NOMO-1 treated with DMSO at 0.1 percent for 48 hours (cell line): ENCODE data around the gene RB1.
"Not testable (repeated sequence)": the region's sequence is repeated elsewhere in the genome, so short reads cannot be mapped to it uniquely, and the experiment has no call there.

ENCODE experiments used
- DNase-seq: peaks from one replicate; lab custom pipeline; 2025; ENCODE audit not compliant: unreplicated experiment; lab: John Stamatoyannopoulos, UW

The RB1 gene

DNA sequence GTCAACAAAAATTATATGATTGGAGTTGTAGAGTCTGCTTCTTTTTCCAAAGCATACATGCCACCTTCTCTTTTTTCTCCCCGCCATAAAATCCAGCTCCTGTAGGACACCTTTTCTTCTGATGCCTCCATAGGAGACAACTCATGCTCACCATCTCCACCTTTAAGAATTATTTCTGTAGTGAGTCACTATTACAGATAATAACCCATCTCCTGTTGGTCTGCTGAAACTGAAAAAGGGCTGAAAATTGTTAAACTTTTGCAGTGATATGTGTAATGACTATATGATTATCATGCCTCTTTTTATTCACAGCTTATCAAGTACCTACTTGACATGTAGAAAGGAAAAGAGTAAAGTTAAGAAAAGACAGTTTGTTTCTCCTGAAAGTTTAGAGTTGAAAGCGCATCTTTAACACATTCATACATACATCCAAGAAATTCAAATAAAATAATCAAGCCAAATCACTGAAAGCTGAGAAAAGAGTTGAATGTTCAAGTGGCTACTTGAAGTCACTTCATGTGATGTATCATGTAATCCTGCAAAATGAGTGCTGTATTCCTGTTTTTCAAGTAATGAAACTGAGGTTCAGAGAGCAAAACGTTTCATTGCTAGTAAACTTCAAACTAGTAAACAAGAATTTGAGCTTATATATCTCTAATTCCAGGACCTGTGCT, 144.9 kb downstream of the RB1 start:
- no peak for DNase-seq

GRCh38 chr13:48448959-48449614, 145.5 kb downstream of the RB1 start:
- DNase-seq, result peak; percentile 74

GRCh38 chr13:48449656-48450055, 146.1 kb downstream of the RB1 start:
- DNase-seq, result no peak

DNA sequence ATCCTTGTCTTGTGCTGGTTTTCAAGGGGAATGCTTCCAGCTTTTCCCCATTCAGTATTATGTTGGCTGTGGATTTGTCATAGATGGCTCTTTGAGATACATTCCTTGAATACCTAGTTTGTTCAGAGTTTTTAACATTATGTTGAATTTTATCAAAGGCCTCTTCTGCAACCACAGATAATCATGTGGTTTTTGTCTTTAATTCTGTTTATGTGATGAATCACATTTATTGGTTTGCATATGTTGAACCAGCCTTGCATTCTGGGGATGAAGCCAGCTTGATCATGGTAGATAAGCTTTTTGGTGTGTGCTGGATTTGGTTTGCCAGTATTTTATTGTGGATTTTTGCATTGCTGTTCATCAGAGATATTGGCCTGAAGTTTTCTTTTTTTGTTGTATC, 147.6 kb downstream of the RB1 start:
- not testable (repeated sequence) for DNase-seq

DNA sequence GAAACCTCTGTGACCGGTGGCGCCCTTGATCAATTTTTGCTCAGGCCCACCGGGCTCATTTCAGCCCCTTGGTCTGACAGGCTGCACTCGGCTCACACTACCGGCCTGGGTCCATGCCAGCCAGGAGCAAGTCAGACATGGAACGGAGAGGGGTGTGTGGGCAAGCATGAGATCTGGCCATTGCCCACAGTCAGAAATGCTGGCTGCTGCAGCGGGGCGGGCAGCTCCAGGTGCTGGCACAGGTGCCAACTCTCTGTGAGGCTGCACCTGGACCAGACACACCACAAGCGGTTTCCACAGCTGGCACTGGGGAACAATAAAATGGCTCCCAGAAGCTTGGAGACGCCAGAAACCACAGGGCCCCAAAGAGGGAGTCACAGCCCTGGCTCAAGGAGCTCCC, 153.0 kb downstream of the RB1 start:
- DNase-seq, result no peak

DNA sequence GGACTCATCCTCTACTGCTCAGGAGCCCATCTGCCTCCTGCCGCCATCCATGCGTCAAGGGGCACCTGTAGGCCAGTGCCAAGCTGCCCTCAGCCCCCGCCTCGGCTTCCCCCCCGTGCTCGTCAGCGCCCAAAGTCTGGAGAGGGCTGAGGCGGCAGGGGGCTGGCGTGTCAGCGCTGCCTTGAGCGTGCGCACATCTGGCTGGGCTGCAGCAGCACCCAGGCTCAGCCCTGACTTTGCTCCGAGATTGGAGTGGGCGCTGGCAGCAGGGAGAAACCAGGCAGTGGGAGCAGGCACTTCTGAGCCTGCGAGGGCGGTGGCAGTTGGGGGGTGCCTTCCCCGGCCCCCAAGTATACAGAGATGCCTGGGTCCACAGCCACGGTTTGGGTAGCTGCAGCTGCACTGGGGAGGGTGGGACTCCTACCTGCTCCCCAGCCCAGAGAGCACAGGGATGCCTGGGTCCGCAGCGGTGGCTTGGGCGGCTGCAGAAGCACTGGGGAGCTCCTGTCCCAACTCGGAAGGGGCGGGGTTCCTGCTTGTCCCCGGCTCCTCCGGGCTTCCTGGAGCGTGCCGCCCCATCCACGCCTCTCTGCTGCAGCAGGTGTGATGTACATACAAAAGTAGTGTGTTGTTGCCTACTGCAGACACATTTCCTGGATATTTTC, 154.2 kb downstream of the RB1 start:
- no peak for DNase-seq

- no peak for DNase-seq
Observed at GRCh38 chr13:48475230-48475629, 171.7 kb downstream of the RB1 start.

DNA sequence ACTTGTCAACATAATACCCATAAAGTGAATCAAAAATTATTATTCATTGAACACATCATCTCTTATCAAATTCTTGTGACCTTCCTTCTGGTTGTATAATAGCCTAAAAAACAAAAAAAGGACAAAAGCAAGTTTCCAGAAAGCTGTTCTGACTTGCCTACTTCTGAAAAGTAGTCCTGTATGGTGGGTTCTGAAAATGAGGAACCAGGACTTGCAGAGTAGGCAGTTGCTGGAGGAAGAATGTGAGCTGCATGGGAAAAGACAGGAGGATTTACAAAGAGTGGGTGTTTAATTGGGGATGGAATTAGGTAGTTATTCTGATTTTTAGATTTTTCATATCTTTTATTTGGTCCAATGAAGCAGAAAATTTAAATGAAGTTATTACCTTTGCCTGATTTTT, 172.7 kb downstream of the RB1 start:
- DNase-seq, result peak; percentile 44

DNA sequence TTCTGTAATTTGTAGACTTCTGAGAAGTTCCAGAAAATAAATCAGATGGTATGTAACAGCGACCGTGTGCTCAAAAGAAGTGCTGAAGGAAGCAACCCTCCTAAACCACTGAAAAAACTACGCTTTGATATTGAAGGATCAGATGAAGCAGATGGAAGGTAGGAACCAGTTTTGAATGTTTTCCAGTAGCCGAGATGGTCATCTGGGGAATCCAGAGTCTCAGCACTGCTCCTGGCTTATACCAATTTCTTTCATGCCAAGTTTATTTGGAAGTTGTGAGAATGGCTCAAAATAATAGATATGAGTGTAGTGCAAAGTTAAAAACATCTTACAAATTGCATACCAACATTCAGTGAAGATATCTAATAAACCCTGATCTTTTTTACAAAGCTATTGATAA, 173.1 kb downstream of the RB1 start:
- no peak for DNase-seq

- peak; percentile 22 for DNase-seq
Observed at GRCh38 chr13:48477191-48477855, 173.8 kb downstream of the RB1 start.

GRCh38 chr13:48478391-48478790, 174.8 kb downstream of the RB1 start:
- DNase-seq, result no peak

DNA sequence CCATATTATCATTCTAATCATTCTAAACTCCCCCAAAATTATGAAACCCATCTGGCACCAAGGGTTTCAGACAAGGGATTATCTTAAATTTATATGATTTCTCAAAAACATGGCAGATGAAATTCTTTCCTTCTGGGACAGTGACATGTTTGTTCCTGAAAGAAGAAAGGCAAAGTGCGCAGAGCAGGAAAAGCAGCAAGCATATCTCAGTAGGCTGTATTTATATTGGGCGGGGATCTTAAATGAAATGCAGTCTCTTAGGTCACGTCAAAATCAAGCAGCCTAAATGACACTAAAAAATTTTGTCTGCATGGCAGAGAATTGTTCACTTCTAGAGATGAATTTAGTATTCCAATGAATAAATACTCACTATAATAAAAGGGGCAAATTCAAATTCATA, 180.0 kb downstream of the RB1 start:
- DNase-seq, result no peak

GRCh38 chr13:48485432-48485831, 181.9 kb downstream of the RB1 start:
- DNase-seq, result no peak

- DNase-seq, result no peak
Observed at GRCh38 chr13:48486362-48486761, 182.8 kb downstream of the RB1 start.

- DNase-seq, result no peak
Observed at GRCh38 chr13:48486836-48487235, 183.3 kb downstream of the RB1 start.

DNA sequence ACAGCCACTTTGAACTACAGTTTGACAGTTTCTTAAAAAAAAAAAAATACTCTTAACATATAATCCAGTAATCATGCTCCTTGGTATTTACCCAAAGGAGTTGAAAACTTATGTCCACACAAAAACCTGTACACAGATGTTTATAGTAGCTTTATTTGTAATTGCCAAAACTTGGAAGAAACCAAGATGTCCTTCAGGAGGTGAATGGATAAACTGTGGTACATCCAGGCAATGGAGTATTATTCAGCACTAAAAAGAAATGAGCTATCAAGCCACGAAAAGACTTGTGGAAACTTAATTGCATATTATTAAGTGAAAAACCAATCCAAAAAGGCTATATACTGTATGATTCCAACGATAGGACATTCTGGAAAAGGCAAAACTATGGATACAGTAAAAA, 184.4 kb downstream of the RB1 start:
- no peak for DNase-seq

DNA sequence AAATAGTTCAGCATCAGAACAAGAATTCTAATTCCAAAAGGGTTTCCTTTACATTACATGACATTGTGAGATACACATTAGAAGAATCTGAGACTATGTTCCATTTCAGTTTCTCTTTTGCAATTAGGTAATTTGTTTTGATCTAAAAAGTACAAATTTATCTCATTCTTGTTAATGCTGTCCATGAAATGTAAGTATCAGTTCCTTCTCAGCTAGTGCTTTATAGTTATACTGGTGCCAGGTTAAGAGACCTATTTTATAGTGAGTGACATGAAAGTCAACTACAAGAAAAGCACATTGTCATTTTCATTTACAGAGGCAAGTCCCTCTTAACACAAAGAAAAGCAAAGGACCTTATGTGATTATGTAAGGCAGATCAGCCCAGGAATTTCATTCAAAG, 185.4 kb downstream of the RB1 start:
- no peak for DNase-seq

DNA sequence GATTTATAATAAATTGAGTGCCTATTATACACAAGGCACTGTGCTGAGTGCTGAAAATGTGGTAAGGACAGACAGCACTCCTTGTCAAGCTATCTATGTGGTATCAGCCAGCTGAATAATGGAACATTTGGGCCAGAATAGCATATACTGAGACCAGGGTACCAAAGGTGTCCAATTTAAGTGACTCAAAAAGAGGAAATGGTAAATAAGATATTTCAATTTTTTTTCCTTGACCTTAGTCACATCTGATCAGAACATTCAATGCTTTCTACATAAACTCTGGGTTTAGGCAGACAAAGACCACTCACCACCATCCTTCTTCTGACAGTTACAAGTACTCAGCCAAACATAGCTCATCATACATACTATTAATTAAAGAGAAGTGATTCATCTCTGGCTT, 186.1 kb downstream of the RB1 start:
- DNase-seq, result no peak

DNA sequence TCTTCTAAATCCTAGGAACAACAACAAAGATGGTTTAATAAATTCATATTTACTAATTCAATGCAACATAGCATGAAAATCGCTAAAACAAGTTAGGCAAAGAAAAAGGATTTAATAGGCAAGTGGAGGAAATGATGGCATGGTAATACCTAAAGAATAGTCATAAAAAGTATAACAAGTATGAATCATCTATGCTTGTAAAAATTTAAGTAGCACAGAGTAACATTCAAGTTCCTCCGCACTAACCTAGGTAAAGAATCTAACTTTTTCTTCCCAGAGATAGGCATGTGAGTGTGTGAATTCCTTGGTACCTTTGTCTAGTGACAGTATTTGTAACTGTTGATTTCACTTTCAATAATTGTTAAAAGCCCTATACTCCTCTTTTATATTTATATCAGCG, 186.7 kb downstream of the RB1 start:
- no peak for DNase-seq

- no peak for DNase-seq
Observed at GRCh38 chr13:48491423-48492095, 188.0 kb downstream of the RB1 start.

GRCh38 chr13:48492096-48492440, 188.5 kb downstream of the RB1 start:
- DNase-seq, result peak; percentile 85
